HG03159 (cell line): ENCODE measurements around the gene GRM8.

Experiments used
- ATAC-seq: cut with Tn5 transposase; IDR thresholded peaks from one replicate; pipeline ENCODE4 v1.9.1; 2021; ENCODE audit warnings: mild to moderate bottlenecking, moderate library complexity; ENCODE audit not compliant: unreplicated experiment

GRM8 gene

GRCh38 chr7:127151379-127151778 is 101.4 kb downstream of the GRM8 start:
- ATAC-seq: no peak

GRCh38 chr7:127150543-127150942 is 102.2 kb downstream of the GRM8 start:
- ATAC-seq: no peak

DNA sequence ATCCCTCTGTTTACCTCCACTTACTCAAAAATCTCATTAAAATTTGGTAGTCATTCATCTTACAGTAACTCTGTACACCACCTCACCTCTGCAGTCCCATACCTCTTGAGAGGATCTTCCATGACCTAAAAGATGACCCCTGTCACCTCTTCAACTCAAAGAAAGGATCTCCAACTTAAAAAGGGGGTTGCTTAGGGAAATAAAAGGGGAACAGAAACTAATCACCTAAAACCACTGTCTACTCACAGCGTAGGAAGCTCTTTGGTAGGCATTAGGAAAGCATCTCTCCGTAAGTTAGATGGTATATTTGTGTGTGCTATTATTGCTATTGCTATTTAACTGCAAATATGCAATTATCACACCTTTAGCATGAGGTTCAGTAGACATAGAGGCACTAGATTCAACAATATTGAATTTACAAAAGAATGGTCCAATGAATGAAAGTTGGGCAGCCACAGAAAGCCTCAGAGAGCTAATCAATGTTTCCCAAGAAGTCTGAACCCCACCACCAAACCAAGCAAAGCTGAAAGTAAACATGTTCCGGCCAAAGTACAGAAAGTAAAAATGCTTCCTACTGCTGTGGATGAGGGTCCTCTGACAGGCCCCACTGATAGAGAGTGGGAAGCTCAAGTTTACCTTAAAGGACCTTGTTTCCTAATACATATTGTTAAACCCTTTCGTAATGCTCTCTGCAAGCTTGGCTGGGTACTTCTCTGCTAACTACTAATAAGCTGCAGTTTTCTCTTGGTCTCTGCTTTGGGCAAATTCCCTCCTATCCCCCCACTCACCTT is 105.8 kb downstream of the GRM8 start:
- no peak for ATAC-seq

GRCh38 chr7:127137146-127137545 is 115.6 kb downstream of the GRM8 start:
- no peak for ATAC-seq

DNA sequence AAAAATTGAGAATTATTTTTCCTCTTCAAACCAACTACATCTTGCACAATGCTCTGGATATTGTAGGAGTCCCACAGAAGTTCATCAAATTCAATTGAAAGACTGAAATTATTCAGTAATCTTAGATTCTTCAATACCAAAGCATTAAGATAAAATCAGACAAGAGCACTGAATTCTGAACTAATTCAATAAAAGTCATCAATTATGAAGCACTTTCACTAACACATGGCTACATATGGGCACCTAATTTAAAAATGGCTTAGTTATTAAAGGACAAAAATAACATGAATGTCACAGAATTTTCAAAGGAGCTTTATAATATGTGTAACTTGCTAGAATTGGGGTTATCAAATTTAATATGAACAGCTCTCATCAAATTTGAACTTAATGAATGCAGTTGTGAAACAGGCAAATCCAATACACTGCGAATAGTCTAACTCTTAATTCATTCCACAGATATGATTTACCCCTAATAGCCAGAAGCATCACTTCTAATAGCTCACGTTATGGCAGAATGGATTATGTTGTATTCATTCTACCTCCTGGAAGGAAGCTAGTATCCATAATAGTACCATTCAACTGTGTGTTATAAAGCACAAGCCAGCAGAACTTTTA is 116.8 kb downstream of the GRM8 start:
- ATAC-seq: no peak

DNA sequence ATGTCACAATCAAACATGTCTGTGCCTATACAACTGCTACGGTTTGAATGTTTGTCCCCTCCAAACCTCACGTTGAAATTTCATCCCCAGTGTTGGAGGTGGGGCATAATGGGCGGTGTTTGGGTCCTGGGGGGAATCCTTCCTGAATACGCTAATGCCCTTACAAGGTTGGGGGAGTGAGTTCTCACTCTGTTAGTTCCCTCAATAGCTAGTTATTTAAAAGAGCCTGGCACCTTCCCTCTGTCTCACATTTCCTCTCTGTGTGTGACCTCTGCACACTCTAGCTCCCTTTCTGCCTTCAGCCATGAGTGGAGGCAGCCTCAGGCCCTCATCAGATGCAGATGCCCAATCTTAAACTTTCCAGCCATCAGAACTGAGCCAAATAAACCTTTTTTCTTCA is 129.5 kb downstream of the GRM8 start:
- ATAC-seq: no peak

DNA sequence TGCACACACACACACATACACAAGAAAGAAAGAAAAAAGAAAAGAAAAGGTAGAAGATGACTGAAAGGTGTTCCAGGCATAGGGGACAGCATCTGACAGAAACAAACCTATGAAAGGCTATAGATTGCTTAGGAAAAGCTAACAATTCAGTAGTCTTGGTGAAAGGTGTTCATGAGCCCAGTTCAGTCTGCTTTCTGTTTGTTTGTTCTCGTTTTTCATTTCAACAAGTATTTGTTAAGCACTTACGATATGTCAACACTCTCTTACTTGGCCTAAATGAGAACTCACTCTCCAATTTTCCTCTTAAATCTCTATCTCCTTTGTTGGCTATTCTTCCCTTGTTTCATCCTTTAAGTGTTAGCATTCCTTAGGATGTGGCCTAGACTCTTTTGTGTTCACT is 133.2 kb downstream of the GRM8 start:
- ATAC-seq: no peak

DNA sequence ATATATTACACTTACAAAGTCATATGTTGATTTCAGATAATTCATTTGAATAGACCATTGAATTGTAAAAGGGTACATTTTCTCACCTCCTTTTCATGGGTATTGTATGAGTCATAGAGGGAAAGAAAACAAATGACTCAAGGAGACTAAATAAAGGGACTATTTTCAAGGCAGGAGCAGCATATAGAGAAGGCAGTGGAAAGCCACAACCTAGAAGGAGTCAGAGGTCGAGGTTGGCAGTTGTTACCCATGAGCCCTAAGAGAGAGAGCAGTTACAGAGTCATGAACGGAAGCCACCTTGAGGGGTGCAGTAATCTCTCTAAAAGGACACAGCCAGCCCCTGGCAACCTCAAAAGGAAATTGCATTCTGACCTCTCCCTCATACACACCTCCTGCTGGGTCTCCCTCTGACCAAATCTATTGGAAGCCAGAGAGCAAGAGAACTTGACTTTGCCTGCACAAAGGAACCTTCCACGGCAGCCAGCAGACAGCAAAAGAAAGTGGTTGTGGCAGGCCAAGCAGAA is 137.9 kb downstream of the GRM8 start:
- ATAC-seq: no peak

- peak; percentile 87 for ATAC-seq
Observed at GRCh38 chr7:127107601-127108007, 145.1 kb downstream of the GRM8 start.

GRCh38 chr7:127093340-127093739 is 159.4 kb downstream of the GRM8 start:
- no peak for ATAC-seq

GRCh38 chr7:127091620-127092019 is 161.1 kb downstream of the GRM8 start:
- no peak for ATAC-seq

DNA sequence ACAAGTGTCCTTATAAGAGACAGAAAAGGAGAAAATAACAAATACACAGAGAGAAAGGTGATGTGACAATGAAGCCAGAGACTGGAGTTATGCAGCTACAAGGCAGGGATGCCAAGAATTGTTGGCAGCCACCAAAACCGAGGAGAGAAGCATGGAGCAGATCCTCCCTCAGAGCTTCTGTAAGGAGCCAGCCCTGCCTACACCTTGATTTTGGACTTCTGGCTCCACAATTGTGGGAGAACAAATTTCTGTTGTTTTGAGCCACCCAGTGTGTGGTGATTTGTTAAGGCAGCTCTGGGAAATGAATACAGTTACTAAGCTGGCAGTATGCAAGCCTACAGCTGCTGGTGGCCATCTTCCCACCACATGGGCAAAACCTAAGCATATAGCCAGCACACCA is 163.6 kb downstream of the GRM8 start:
- no peak for ATAC-seq

- ATAC-seq: no peak
Observed at GRCh38 chr7:127081539-127081938, 171.2 kb downstream of the GRM8 start.

- no peak for ATAC-seq
Observed at GRCh38 chr7:127080576-127080975, 172.2 kb downstream of the GRM8 start.

GRCh38 chr7:127066974-127067373 is 185.8 kb downstream of the GRM8 start:
- no peak for ATAC-seq

DNA sequence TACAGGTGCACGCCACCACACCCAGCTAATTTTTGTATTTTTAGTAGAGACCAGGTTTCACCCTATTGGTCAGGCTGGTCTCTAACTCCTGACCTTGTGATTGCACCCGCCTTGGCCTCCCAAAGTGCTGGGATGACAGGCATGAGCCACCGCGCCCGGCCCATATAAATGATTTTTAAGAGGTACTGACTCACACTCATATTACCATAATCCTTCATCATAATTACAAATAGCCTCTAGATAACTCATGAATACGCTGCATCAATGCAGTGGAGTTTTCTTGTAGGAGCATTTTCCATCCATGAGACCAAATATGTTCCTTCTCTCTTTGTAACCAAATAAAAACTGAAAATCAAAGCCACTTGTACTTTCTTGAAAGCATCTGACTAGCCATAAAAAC is 193.3 kb downstream of the GRM8 start:
- ATAC-seq: no peak

DNA sequence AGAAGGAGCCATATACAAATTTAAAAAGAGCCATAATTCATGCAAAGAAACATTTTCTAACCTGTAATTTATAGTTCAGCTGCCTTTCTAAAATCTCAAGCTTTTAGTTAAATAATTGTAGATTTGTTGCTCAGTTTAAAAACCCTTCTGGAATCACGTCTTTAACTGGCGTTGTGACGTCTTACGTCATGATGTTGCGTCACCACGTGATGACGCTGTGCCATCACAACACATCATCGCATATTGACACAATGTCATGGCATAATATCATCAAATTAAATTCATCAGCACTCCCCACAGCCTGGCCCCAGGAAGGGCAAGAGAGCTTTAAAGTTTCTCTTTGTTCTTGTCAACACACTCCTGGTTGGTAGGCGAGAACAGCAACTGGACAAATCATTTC is 194.8 kb downstream of the GRM8 start:
- ATAC-seq: no peak

- ATAC-seq: no peak
Observed at GRCh38 chr7:127056202-127056601, 196.5 kb downstream of the GRM8 start.

GRCh38 chr7:127047521-127047920 is 205.2 kb downstream of the GRM8 start:
- ATAC-seq: peak; percentile 58

GRCh38 chr7:127041689-127042452 is 210.9 kb downstream of the GRM8 start:
- ATAC-seq: no peak

GRCh38 chr7:127040042-127040441 is 212.7 kb downstream of the GRM8 start:
- no peak for ATAC-seq

DNA sequence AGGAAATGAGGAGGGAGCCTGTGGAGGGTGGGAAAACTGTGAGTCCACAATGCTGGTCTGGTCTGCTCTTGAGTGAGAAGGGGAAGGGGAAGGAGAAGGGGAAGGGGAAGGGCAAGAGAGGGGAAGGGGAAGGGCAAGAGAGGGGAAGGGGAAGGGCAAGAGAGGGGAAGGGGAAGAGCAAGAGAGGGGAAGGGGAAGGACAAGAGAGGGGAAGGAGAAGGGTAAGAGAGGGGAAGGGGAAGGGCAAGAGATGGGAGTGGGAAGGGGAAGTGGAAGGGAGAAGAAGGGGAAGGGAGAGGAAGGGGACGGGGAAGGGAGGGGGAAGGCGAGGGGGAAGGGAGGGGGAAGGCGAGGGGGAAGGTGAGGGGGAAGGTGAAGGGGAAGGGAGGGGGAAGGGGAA is 213.2 kb downstream of the GRM8 start:
- no peak for ATAC-seq
